Activated naive CD8-positive, alpha-beta T cell treated with anti-CD3 and anti-CD28 coated beads for 36 hours (primary cell): ENCODE results near the gene PKNOX1. TPM values are rescaled to one million over a fixed set of nuclear protein-coding genes. Genes with fewer than 3 reads are reported as not detected.
"Not testable (repeated sequence)": the region's sequence is repeated elsewhere in the genome, so short reads cannot be mapped to it uniquely, and the experiment has no call there.

Experiments
- DNase-seq: peaks from one replicate; pipeline ENCODE4 v3.0.0; 2021
- H3K27ac Mint-ChIP-seq: one replicate; pipeline ENCODE4 v1.8.0; 2022; ENCODE audit warnings: mild to moderate bottlenecking, moderate library complexity, mixed read lengths
- H3K27me3 Mint-ChIP-seq: one replicate; pipeline ENCODE4 v1.8.0; 2022; ENCODE audit warnings: mild to moderate bottlenecking, mixed read lengths
- H3K36me3 Mint-ChIP-seq: one replicate; pipeline ENCODE4 v1.8.0; 2021; ENCODE audit warnings: mild to moderate bottlenecking, mixed read lengths
- H3K4me1 Mint-ChIP-seq: one replicate; pipeline ENCODE4 v1.8.0; 2021; ENCODE audit warnings: mixed read lengths
- H3K4me3 Mint-ChIP-seq: one replicate; pipeline ENCODE4 v1.8.0; 2022; ENCODE audit warnings: mild to moderate bottlenecking, moderate library complexity, mixed read lengths
- H3K9me3 Mint-ChIP-seq: one replicate; pipeline ENCODE4 v1.8.0; 2022; ENCODE audit warnings: mixed read lengths
- total RNA-seq, 2 experiments: library from RNA; stranded (reverse); gene quantifications; one replicate each; pipeline ENCODE4 v1.2.3, GENCODE V29; 2021

Gene PKNOX1
- total RNA-seq, 2 experiments from 2014 or later, result 17.8 to 18.5 TPM

DNA sequence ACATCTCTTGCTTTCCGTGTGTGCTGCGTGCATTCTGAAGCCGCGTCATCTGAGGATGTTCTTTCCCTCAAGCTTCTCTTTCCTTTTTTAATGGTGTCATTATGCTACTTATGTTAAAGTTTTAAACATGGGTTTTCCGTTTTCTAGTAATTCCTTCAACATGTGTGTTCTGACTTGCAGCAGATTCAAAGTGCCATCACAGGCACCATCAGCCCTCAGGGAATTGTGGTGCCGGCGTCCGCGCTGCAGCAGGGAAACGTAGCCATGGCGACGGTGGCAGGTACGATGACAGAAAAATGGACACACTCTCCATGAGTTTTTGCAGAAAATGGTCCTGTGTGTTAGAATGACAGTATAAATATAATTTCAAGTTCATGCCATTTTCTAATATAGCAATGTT lies 42.4 kb downstream of the PKNOX1 start:
- no peak for DNase-seq
- Mint-ChIP-seq H3K36me3 (peaks cover 5% of the 10 kb centered on the region), H3K4me1 (no peaks in the 10 kb centered on the region), H3K4me3 (no peak overlapping the region), H3K27me3 (no peaks in the 10 kb centered on the region), H3K9me3 (no peaks in the 10 kb centered on the region), H3K27ac (no peak overlapping the region)

DNA sequence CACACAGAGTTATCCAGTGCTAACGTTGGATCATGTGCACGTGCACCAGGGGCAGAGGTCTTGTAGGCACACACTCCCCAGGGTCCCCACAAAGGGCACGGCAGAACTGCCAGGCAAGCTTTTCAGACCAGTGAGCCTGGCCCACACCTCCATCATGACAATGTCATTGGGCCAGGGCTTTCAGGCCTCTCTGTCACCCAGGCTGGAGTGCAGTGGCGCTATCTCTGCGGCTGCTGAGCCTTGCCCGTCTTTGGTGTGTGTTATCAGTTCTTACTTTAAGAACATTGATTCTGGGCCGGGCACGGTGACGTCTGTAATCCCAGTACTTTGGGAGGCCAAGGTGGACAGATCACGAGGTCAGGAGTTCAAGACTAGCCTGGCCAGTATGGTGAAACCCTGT lies 44.2 kb downstream of the PKNOX1 start:
- H3K4me1 Mint-ChIP-seq, result no peaks in the 10 kb centered on the region
- DNase-seq, result no peak
- no peak overlapping the region for H3K4me3 Mint-ChIP-seq
- H3K9me3 Mint-ChIP-seq, result no peaks in the 10 kb centered on the region
- no peak overlapping the region for H3K27ac Mint-ChIP-seq
- H3K27me3 Mint-ChIP-seq, result no peaks in the 10 kb centered on the region
- H3K36me3 Mint-ChIP-seq, result peaks cover 2% of the 10 kb centered on the region

DNA sequence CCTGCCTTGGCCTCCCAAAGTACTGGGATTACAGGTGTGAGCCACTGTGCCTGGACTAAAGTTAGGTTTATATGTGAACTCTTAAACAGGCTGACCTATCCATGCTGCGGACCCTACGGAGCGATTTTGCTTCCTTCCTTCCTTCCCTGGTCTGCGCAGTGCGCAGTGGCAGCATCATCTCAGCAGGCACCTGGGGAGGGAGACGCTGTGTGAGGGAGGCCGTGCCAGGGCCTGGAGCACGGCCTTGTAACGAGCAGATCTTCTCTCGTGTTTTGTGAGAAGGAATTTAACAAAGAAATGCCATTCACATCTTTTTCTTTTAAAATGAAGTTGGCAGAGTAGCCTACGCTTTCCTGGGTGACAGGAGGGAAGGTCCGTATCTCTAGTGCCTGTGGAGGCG lies 45.8 kb downstream of the PKNOX1 start:
- no peak for DNase-seq
- Mint-ChIP-seq H3K27ac (no peak overlapping the region), H3K4me1 (no peaks in the 10 kb centered on the region), H3K36me3 (no peaks in the 10 kb centered on the region), H3K27me3 (no peaks in the 10 kb centered on the region), H3K9me3 (no peaks in the 10 kb centered on the region), H3K4me3 (no peak overlapping the region)

GRCh38 chr21:43020771-43021170 lies 46.4 kb downstream of the PKNOX1 start:
- H3K27ac Mint-ChIP-seq, result no peak overlapping the region
- no peaks in the 10 kb centered on the region for H3K9me3 Mint-ChIP-seq
- no peaks in the 10 kb centered on the region for H3K4me1 Mint-ChIP-seq
- H3K36me3 Mint-ChIP-seq, result no peaks in the 10 kb centered on the region
- H3K27me3 Mint-ChIP-seq, result no peaks in the 10 kb centered on the region
- no peak for DNase-seq
- H3K4me3 Mint-ChIP-seq, result no peak overlapping the region

GRCh38 chr21:43021191-43021590 lies 46.8 kb downstream of the PKNOX1 start:
- Mint-ChIP-seq H3K36me3 (no peaks in the 10 kb centered on the region), H3K4me3 (no peak overlapping the region), H3K4me1 (no peaks in the 10 kb centered on the region), H3K9me3 (no peaks in the 10 kb centered on the region), H3K27ac (no peak overlapping the region), H3K27me3 (no peaks in the 10 kb centered on the region)
- no peak for DNase-seq

DNA sequence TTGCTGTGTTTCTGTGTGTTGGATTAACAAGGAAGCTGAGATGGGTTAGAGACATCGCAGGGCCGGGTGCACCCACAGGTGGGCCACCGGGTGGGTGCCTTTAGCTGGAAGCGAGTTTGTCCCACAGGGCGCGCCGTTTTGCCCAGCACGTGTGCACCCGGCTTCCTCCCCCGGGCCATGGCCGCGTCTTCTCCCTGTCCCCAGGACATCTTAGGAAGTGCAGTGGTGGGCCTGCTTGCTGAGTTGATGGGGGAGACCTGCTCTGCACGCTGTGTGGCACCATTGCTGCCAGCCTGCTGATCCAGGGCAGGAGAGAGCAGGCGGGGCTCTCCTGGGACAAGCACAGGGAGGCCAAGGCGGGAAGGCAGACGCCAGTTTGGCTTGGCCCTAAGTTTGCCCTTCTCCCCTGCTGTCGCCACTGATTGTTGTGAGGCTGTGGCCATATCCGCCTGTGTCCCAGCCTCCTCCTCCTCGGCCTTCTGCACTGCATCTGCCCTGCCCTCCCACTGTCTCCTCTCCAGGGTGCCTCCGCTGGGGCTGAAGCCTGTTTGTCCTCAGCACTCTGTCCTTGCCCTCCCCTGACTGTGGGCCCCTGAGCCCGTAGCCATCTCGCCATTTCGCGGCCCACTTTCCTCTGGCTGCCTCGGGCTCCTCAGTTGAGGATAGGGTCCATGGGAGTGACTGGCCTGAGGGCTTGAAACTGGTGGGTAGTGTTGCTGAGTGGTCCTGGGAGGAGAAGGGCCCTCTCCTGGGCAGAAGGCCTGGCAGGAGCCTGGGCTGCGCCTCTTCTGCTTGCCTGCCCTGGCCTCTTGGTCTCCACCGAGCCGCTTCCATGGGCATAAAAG lies 47.6 kb downstream of the PKNOX1 start:
- Mint-ChIP-seq H3K4me1 (no peaks in the 10 kb centered on the region), H3K27ac (no peak overlapping the region), H3K4me3 (no peak overlapping the region), H3K27me3 (no peaks in the 10 kb centered on the region), H3K36me3 (no peaks in the 10 kb centered on the region), H3K9me3 (no peaks in the 10 kb centered on the region)
- DNase-seq, result no peak

- Mint-ChIP-seq H3K27me3 (no peaks in the 10 kb centered on the region), H3K9me3 (no peaks in the 10 kb centered on the region), H3K36me3 (no peaks in the 10 kb centered on the region), H3K27ac (no peak overlapping the region), H3K4me3 (no peak overlapping the region), H3K4me1 (no peaks in the 10 kb centered on the region)
- DNase-seq, result no peak
Measured at GRCh38 chr21:43023175-43023574, 48.8 kb downstream of the PKNOX1 start.

GRCh38 chr21:43024439-43025136 lies 50.2 kb downstream of the PKNOX1 start:
- no peak for DNase-seq
- H3K9me3 Mint-ChIP-seq, result no peaks in the 10 kb centered on the region
- no peak overlapping the region for H3K4me3 Mint-ChIP-seq
- H3K36me3 Mint-ChIP-seq, result peaks cover 3% of the 10 kb centered on the region
- no peaks in the 10 kb centered on the region for H3K4me1 Mint-ChIP-seq
- no peaks in the 10 kb centered on the region for H3K27me3 Mint-ChIP-seq
- H3K27ac Mint-ChIP-seq, result no peak overlapping the region

DNA sequence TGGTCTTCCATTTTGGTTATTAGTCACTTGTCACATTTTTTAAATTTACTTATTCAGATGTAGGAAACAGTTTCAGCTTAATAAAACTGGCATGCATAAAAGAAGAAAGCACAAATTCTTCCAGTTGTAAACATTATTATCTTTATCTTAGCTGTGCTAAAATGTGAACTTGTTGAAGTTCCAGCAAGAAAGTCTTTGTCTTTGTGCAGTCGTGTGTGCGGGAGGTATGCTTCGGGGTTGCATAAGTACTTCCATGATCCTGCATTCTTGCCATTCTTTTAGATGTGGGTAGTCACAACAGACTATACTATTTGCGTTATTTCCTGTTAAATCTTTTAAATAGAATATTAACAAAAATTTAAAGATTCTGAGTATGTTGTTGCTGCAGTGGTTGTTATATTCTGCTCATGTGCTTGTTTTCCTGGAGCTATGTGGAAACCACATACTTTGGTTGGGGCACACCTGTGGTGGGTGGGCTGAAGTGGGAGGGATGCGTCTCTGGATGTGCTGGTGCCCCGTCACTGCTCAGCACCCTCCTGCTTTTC lies 51.3 kb downstream of the PKNOX1 start:
- H3K36me3 Mint-ChIP-seq, result peaks cover 6% of the 10 kb centered on the region
- no peak for DNase-seq

DNA sequence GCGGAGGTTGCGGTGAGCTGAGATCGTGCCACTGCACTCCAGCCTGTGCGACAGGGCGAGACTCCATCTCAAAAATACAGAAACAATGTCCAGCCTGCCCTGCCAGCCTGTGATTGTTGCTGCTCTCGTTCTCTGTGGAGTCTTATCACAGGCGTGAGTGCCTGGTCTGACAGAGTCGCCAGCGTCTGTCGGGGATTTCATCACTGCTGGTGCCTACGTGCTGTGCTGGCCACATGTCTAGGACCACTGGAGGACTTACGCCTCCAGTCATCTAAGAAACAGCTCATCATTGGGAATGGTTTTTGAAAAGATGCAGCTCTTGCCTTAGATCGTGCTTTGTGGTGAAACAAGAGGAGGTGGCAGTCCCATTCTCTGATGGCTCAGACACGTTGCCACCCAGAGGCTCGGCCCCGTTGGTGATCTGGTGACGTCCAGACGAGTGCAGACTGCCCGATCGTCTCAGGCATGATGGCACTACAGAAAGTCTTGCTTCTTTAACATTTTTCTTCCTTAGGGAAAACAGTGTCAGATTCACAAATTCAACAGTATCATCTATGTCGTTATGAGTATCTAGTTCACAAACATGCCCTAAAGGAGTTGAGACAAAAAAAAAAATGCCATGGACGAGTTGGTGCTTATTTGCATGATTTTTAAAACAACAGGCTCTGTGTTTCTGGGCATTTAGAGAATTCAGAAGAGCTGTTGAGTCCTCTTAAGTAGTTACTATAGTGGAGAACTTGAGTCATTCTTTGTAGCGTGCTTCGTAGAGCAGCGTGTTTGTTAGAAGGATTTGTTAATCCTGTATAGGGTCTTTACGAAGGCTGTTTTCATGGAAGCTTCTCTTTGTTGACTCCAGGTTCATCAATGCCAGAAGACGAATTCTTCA lies 53.7 kb downstream of the PKNOX1 start:
- Mint-ChIP-seq H3K27ac (no peak overlapping the region), H3K36me3 (peaks cover 8% of the 10 kb centered on the region), H3K4me3 (no peak overlapping the region), H3K4me1 (no peaks in the 10 kb centered on the region), H3K9me3 (no peaks in the 10 kb centered on the region), H3K27me3 (no peaks in the 10 kb centered on the region)
- DNase-seq, result no peak

More for the DNA sequence above, 51.3 kb downstream of the PKNOX1 start:
- H3K4me3 Mint-ChIP-seq, result no peak overlapping the region
- H3K27me3 Mint-ChIP-seq, result no peaks in the 10 kb centered on the region
- no peak overlapping the region for H3K27ac Mint-ChIP-seq
- H3K4me1 Mint-ChIP-seq, result no peaks in the 10 kb centered on the region
- H3K9me3 Mint-ChIP-seq, result no peaks in the 10 kb centered on the region

DNA sequence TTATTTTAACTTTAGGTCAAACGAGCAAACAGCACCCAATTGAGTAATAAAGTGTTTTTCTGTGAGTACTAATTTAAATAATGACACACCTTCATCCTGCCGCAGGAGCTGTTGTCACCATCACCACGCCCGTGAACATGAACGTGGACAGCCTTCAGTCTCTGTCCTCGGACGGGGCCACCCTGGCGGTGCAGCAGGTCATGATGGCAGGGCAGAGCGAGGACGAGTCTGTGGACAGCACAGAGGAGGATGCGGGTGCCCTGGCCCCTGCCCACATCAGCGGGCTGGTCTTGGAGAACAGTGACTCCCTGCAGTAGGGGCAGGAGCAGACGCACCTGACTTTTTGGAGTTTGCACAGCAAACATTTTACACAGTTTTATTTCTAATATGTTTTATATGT lies 55.4 kb downstream of the PKNOX1 start:
- Mint-ChIP-seq H3K9me3 (no peaks in the 10 kb centered on the region), H3K36me3 (peaks cover 8% of the 10 kb centered on the region), H3K4me1 (no peaks in the 10 kb centered on the region), H3K4me3 (no peak overlapping the region), H3K27ac (no peak overlapping the region), H3K27me3 (no peaks in the 10 kb centered on the region)
- no peak for DNase-seq

GRCh38 chr21:43031121-43031619 lies 56.8 kb downstream of the PKNOX1 start:
- Mint-ChIP-seq H3K27ac (no peak overlapping the region), H3K36me3 (peaks cover 8% of the 10 kb centered on the region)
- no peak for DNase-seq

DNA sequence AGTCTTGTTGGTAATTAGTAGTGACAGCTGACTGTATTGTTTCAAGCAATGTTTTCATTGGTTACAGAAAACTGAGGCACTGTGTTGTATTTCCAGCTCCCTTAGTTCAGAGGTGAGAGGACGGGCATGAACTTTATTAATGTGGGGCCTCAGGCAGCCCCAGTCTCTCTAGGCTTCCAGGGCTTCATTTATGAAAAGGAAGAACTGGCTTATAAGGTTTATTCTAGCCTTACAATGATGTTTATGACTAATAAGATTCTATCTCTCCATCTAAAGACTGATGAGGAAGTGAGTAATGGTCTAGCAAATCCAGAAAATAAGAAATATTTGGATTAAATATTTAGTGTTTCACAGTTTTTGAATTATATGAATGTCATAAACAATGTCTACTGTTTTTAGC lies 59.7 kb downstream of the PKNOX1 start:
- H3K9me3 Mint-ChIP-seq, result no peaks in the 10 kb centered on the region
- no peaks in the 10 kb centered on the region for H3K4me1 Mint-ChIP-seq
- no peak overlapping the region for H3K4me3 Mint-ChIP-seq
- no peaks in the 10 kb centered on the region for H3K27me3 Mint-ChIP-seq
- DNase-seq, result no peak
- H3K27ac Mint-ChIP-seq, result no peak overlapping the region
- H3K36me3 Mint-ChIP-seq, result peaks cover 7% of the 10 kb centered on the region

More at GRCh38 chr21:43031121-43031619, 56.8 kb downstream of the PKNOX1 start:
- H3K27me3 Mint-ChIP-seq, result no peaks in the 10 kb centered on the region
- H3K4me3 Mint-ChIP-seq, result no peak overlapping the region
- no peaks in the 10 kb centered on the region for H3K4me1 Mint-ChIP-seq
- no peaks in the 10 kb centered on the region for H3K9me3 Mint-ChIP-seq

- no peak overlapping the region for H3K4me3 Mint-ChIP-seq
- H3K9me3 Mint-ChIP-seq, result no peaks in the 10 kb centered on the region
- no peaks in the 10 kb centered on the region for H3K4me1 Mint-ChIP-seq
Measured at GRCh38 chr21:43034826-43035225, 60.5 kb downstream of the PKNOX1 start.

DNA sequence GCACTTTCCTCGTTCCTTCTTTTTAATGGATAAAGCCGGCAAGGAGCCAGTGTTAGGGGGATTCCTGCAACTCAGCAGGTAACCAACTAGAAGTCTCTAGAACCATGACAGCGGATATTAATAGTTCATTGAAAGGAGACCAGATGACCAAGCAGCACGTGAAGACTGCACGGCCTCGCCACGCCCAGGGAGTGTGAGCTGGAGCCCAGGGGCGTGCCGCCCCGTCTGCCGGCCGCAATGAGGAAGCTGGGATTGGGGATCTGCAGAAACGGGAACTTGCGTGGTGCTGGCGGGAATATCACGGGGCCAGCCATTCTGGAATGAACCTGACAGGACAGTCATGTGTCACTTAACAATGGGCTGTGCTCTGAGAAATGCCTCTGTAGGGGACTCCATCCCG lies 62.5 kb downstream of the PKNOX1 start:
- H3K36me3 Mint-ChIP-seq, H3K4me3 Mint-ChIP-seq: not testable (repeated sequence)

More at GRCh38 chr21:43034826-43035225, 60.5 kb downstream of the PKNOX1 start:
- no peak overlapping the region for H3K27ac Mint-ChIP-seq
- no peak for DNase-seq
- H3K27me3 Mint-ChIP-seq, result no peaks in the 10 kb centered on the region
- peaks cover 5% of the 10 kb centered on the region for H3K36me3 Mint-ChIP-seq

More for the DNA sequence above, 62.5 kb downstream of the PKNOX1 start:
- not testable (repeated sequence) for DNase-seq, H3K27me3 Mint-ChIP-seq, H3K9me3 Mint-ChIP-seq, H3K27ac Mint-ChIP-seq, H3K4me1 Mint-ChIP-seq
